ENCODE measurements around the gene VSTM2L.

The VSTM2L gene

DNA sequence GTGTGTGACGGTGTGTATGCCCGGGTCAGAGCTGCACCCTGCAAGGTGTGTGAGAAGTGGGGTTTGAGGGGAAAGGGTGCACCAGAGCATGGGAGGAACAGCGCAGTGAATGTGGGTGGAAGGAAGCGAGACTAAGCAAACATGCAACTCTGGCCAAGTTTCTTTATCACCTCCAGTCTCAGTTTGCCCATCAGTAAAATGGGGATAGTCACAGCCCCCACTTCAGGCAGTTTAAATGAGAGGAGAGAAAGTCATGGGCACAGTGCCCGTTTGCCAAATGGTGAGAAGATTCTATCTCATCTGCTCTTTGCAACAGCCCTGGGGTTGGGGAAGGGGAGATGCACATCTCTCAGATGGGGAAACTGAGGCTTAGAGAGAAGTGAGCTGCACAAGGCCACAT lies 12.8 kb upstream of the VSTM2L start:
- Histone ChIP-seq H3K27me3 (replicated peaks; ENCODE audit: control insufficient read depth, insufficient read depth, low read length, poor library complexity, severe bottlenecking) (no peaks in the 10 kb centered on the region), H3K4me3 (ENCODE audit: insufficient read depth, low read depth, low read length, poor library complexity, severe bottlenecking) (no peak overlapping the region), H3K36me3 (ENCODE audit: control insufficient read depth, insufficient read depth, low read length) (no peaks in the 10 kb centered on the region), H3K4me1 (ENCODE audit: control insufficient read depth, insufficient read depth, low read length, poor library complexity, severe bottlenecking) (no peaks in the 10 kb centered on the region), H3K9me3 (ENCODE audit: control insufficient read depth, low read length) (no peaks in the 10 kb centered on the region), H3K27ac (ENCODE audit: insufficient read depth, low read length, poor library complexity, severe bottlenecking) (no peak overlapping the region)
- DNase-seq, result no peak

- Histone ChIP-seq H3K27me3 (replicated peaks; ENCODE audit: control insufficient read depth, insufficient read depth, low read length, poor library complexity, severe bottlenecking) (no peaks in the 10 kb centered on the region), H3K27ac (ENCODE audit: insufficient read depth, low read length, poor library complexity, severe bottlenecking) (no peak overlapping the region), H3K36me3 (ENCODE audit: control insufficient read depth, insufficient read depth, low read length) (no peaks in the 10 kb centered on the region), H3K4me1 (ENCODE audit: control insufficient read depth, insufficient read depth, low read length, poor library complexity, severe bottlenecking) (no peaks in the 10 kb centered on the region), H3K4me3 (ENCODE audit: insufficient read depth, low read depth, low read length, poor library complexity, severe bottlenecking) (no peak overlapping the region), H3K9me3 (ENCODE audit: control insufficient read depth, low read length) (no peaks in the 10 kb centered on the region)
- no peak for DNase-seq
Measured at GRCh38 chr20:37890643-37891042, 12.3 kb upstream of the VSTM2L start.

DNA sequence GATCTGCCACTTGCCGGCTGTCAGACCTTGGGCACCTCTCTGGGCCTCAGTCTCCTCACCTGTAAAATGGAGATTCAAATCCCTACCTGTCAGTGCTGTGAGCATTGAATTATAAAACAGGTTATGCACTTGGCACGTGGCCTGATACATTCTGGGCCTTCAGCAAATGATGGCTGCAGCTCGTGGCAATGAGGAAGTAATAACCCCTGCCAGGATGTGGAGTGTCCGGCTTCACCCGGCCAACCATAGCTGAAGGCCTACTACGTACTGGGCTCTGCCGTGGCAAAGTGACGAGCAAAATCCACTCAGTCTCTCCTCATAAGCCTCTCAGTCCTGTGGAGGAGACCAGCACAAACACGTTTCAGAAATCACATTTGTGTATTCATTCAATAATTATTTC lies 10.9 kb upstream of the VSTM2L start:
- DNase-seq, result no peak
- H3K27ac ChIP-seq (ENCODE audit: insufficient read depth, low read length, poor library complexity, severe bottlenecking), result no peak overlapping the region
- no peaks in the 10 kb centered on the region for H3K9me3 ChIP-seq (ENCODE audit: control insufficient read depth, low read length)
- H3K27me3 ChIP-seq (replicated peaks; ENCODE audit: control insufficient read depth, insufficient read depth, low read length, poor library complexity, severe bottlenecking), result no peaks in the 10 kb centered on the region
- no peaks in the 10 kb centered on the region for H3K4me1 ChIP-seq (ENCODE audit: control insufficient read depth, insufficient read depth, low read length, poor library complexity, severe bottlenecking)
- no peaks in the 10 kb centered on the region for H3K36me3 ChIP-seq (ENCODE audit: control insufficient read depth, insufficient read depth, low read length)
- H3K4me3 ChIP-seq (ENCODE audit: insufficient read depth, low read depth, low read length, poor library complexity, severe bottlenecking), result no peak overlapping the region

DNA sequence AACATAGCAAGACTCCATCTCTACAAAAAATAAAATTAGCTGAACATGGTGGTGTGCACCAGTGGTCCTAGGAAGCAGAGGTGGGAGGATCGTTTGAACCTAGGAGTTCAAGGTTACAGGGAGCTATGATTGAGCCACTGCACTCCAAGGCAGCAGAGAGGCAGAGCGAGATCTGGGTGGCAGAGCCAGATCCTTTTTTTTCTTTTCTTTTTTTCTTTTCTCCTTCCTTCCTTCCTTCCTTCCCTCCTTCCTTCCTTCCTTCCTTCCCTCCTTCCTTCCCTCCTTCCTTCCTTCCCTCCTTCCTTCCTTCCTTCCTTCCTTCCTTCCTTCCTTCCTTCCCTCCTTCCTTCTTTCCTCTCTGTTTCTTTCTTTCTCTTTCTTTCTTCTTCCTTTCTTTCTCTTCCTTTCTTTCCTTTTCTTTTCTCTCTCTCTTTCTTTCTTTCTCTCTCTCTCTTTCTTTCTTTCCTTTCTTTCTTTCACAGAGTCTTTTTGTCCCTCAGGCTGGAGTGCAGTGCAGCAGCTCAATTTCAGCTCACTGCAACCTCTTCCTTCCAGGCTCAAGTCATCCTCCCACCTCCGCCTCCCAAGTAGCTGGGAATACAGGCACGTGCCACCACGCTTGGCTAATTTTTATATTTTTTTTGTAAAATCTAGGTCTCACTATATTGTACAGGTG lies 9.2 kb upstream of the VSTM2L start:
- H3K9me3 ChIP-seq (ENCODE audit: control insufficient read depth, low read length), result no peaks in the 10 kb centered on the region
- no peaks in the 10 kb centered on the region for H3K27me3 ChIP-seq (replicated peaks; ENCODE audit: control insufficient read depth, insufficient read depth, low read length, poor library complexity, severe bottlenecking)

GRCh38 chr20:37894454-37894853 lies 8.5 kb upstream of the VSTM2L start:
- Histone ChIP-seq H3K27me3 (replicated peaks; ENCODE audit: control insufficient read depth, insufficient read depth, low read length, poor library complexity, severe bottlenecking) (no peaks in the 10 kb centered on the region), H3K9me3 (ENCODE audit: control insufficient read depth, low read length) (no peaks in the 10 kb centered on the region), H3K36me3 (ENCODE audit: control insufficient read depth, insufficient read depth, low read length) (no peaks in the 10 kb centered on the region), H3K4me3 (ENCODE audit: insufficient read depth, low read depth, low read length, poor library complexity, severe bottlenecking) (no peak overlapping the region), H3K4me1 (ENCODE audit: control insufficient read depth, insufficient read depth, low read length, poor library complexity, severe bottlenecking) (no peaks in the 10 kb centered on the region), H3K27ac (ENCODE audit: insufficient read depth, low read length, poor library complexity, severe bottlenecking) (no peak overlapping the region)
- DNase-seq, result no peak

More for the DNA sequence above, 9.2 kb upstream of the VSTM2L start:
- Histone ChIP-seq H3K36me3 (ENCODE audit: control insufficient read depth, insufficient read depth, low read length) (no peaks in the 10 kb centered on the region), H3K4me1 (ENCODE audit: control insufficient read depth, insufficient read depth, low read length, poor library complexity, severe bottlenecking) (no peaks in the 10 kb centered on the region), H3K4me3 (ENCODE audit: insufficient read depth, low read depth, low read length, poor library complexity, severe bottlenecking) (no peak overlapping the region), H3K27ac (ENCODE audit: insufficient read depth, low read length, poor library complexity, severe bottlenecking) (no peak overlapping the region)
- no peak for DNase-seq

- Histone ChIP-seq H3K9me3 (ENCODE audit: control insufficient read depth, low read length) (no peaks in the 10 kb centered on the region), H3K27me3 (replicated peaks; ENCODE audit: control insufficient read depth, insufficient read depth, low read length, poor library complexity, severe bottlenecking) (no peaks in the 10 kb centered on the region), H3K27ac (ENCODE audit: insufficient read depth, low read length, poor library complexity, severe bottlenecking) (no peak overlapping the region), H3K36me3 (ENCODE audit: control insufficient read depth, insufficient read depth, low read length) (no peaks in the 10 kb centered on the region), H3K4me1 (ENCODE audit: control insufficient read depth, insufficient read depth, low read length, poor library complexity, severe bottlenecking) (no peaks in the 10 kb centered on the region), H3K4me3 (ENCODE audit: insufficient read depth, low read depth, low read length, poor library complexity, severe bottlenecking) (no peak overlapping the region)
- no peak for DNase-seq
Measured at GRCh38 chr20:37895166-37895565, 7.8 kb upstream of the VSTM2L start.

DNA sequence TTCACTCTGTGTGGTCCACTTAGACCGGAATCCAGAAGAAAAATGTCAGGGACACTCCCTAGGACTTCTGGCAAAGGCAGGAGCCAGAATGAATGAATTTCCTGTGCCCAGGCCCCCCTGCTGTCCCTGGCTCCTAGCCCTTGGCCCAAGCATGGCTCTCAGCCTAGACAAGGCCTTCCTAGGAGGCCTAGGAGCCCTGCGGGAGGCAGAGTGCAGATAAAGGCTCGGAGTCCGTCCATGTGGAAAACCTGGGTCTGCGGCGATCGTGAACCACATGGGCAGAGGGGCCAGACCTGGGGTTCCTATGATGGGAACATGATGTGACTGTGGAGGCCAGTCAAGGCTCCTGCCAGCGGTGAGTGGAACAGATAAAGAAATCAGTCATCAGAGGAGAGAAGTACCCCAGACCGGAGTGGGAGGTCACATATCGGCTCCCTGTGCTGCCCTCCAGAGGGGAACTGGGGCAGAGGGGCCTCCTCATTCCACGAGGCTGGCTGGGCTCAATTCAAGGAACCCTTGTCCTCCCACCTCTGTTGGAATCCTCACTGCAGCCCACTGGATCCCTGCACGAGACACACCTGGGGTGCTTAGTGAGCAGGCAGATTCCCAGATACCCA lies 5.9 kb upstream of the VSTM2L start:
- no peaks in the 10 kb centered on the region for H3K27me3 ChIP-seq (replicated peaks; ENCODE audit: control insufficient read depth, insufficient read depth, low read length, poor library complexity, severe bottlenecking)

DNA sequence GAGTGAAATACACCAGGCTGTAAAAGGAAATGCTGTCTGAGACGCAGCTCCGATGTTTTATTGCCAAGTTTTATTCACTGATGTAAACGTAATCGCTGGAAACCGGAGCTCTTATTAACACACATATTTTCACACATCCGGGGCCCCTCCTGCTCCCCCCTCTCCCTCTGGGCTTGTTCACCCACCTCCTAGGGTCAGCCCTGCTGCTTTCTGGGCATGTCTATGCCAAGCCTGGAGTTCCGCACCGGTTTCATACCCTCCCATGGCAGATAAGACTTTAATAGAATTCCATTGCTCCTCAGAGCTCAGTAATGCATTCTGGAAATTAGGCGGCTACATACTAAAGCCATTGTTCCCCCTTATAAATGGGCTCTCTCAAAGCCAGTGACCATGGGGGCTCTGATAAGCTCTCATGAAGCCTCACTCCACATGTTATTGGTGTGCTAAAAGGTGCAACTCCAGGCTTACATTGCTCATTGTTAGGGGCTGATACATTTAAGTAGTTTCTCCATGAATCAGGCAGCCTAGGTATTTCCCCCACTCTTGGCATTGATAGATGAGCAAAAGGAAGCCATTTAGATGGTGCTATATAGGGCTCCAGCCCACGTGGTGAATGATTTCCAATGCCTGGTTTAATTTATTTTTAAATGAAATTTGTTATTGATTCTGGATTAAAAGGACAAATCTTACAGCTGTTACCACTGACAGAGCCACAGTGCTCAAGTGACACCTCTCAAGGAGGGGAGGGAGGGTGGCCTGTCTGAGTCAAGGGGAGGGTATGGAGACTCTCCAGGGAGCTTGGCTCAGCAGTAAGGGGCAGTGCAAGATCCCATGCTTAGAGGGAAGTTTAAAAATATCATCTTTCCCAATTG lies 4.5 kb upstream of the VSTM2L start:
- peaks cover 2% of the 10 kb centered on the region for H3K4me1 ChIP-seq (ENCODE audit: control insufficient read depth, insufficient read depth, low read length, poor library complexity, severe bottlenecking)
- H3K27me3 ChIP-seq (replicated peaks; ENCODE audit: control insufficient read depth, insufficient read depth, low read length, poor library complexity, severe bottlenecking), result no peaks in the 10 kb centered on the region
- no peak overlapping the region for H3K27ac ChIP-seq (ENCODE audit: insufficient read depth, low read length, poor library complexity, severe bottlenecking)
- no peaks in the 10 kb centered on the region for H3K9me3 ChIP-seq (ENCODE audit: control insufficient read depth, low read length)
- H3K4me3 ChIP-seq (ENCODE audit: insufficient read depth, low read depth, low read length, poor library complexity, severe bottlenecking), result no peak overlapping the region
- no peaks in the 10 kb centered on the region for H3K36me3 ChIP-seq (ENCODE audit: control insufficient read depth, insufficient read depth, low read length)
- DNase-seq, result no peak

More for the DNA sequence above, 5.9 kb upstream of the VSTM2L start:
- Histone ChIP-seq H3K4me1 (ENCODE audit: control insufficient read depth, insufficient read depth, low read length, poor library complexity, severe bottlenecking) (no peaks in the 10 kb centered on the region), H3K4me3 (ENCODE audit: insufficient read depth, low read depth, low read length, poor library complexity, severe bottlenecking) (no peak overlapping the region), H3K9me3 (ENCODE audit: control insufficient read depth, low read length) (no peaks in the 10 kb centered on the region), H3K36me3 (ENCODE audit: control insufficient read depth, insufficient read depth, low read length) (no peaks in the 10 kb centered on the region), H3K27ac (ENCODE audit: insufficient read depth, low read length, poor library complexity, severe bottlenecking) (no peak overlapping the region)
- no peak for DNase-seq

GRCh38 chr20:37899105-37900045 lies 3.6 kb upstream of the VSTM2L start:
- H3K4me3 ChIP-seq (ENCODE audit: insufficient read depth, low read depth, low read length, poor library complexity, severe bottlenecking), result no peak overlapping the region
- H3K9me3 ChIP-seq (ENCODE audit: control insufficient read depth, low read length), result no peaks in the 10 kb centered on the region
- no peaks in the 10 kb centered on the region for H3K36me3 ChIP-seq (ENCODE audit: control insufficient read depth, insufficient read depth, low read length)
- H3K27me3 ChIP-seq (replicated peaks; ENCODE audit: control insufficient read depth, insufficient read depth, low read length, poor library complexity, severe bottlenecking), result no peaks in the 10 kb centered on the region
- DNase-seq, result no peak
- peaks cover 2% of the 10 kb centered on the region for H3K4me1 ChIP-seq (ENCODE audit: control insufficient read depth, insufficient read depth, low read length, poor library complexity, severe bottlenecking)
- no peak overlapping the region for H3K27ac ChIP-seq (ENCODE audit: insufficient read depth, low read length, poor library complexity, severe bottlenecking)

All from effector memory CD4-positive, alpha-beta T cell (primary cell).